CD14-positive monocyte (primary cell): Measurements from ENCODE around the gene OXSR1. TPM values are rescaled to one million over a fixed set of nuclear protein-coding genes. Genes with fewer than 3 reads are reported as not detected.

Source experiments
- DNase-seq, 3 donors: peaks; one replicate each; pipeline ENCODE4 v3.0.0-alpha.2; 2011 to 2022
- H2AFZ ChIP-seq: 2 replicates; pipeline ENCODE4 v1.6.0; 2012; ENCODE audit warnings: mild to moderate bottlenecking, low read depth, low read length, inconsistent platforms; ENCODE audit not compliant: insufficient read depth, poor library complexity, severe bottlenecking
- H3K27ac ChIP-seq, 2 donors: 1 replicate in 1 of 2; 2 replicates in 1 of 2; pipeline ENCODE4 v1.5.1; 2012 to 2013; ENCODE audit warnings: low read length in 2 of 2, control low read depth in 1 of 2, inconsistent platforms in 1 of 2, low read depth in 1 of 2, mild to moderate bottlenecking in 1 of 2
- H3K27me3 ChIP-seq, 2 donors: one replicate each; pipeline versions ENCODE4 v1.6.0 to v1.6.1; 2011 to 2013; ENCODE audit warnings: low read length in 2 of 2; ENCODE audit not compliant: control insufficient read depth in 2 of 2, insufficient read depth in 2 of 2
- H3K36me3 ChIP-seq, 2 donors: replicated peaks in 1 of 2; 1 replicate in 1 of 2; 2 replicates in 1 of 2; pipeline versions ENCODE4 v1.5.1 to v1.6.1; 2012 to 2013; ENCODE audit warnings: low read length in 2 of 2, control low read depth in 1 of 2, inconsistent platforms in 1 of 2, mild to moderate bottlenecking in 1 of 2; ENCODE audit not compliant: insufficient read depth in 2 of 2, control insufficient read depth in 1 of 2
- H3K4me1 ChIP-seq, 2 donors: 1 replicate in 1 of 2; 2 replicates in 1 of 2; pipeline versions ENCODE4 v1.5.1 to v1.6.1; 2012 to 2013; ENCODE audit warnings: low read length in 2 of 2, control low read depth in 1 of 2, inconsistent platforms in 1 of 2, mild to moderate bottlenecking in 1 of 2, moderate library complexity in 1 of 2; ENCODE audit not compliant: insufficient read depth in 2 of 2, control insufficient read depth in 1 of 2
- H3K4me2 ChIP-seq: replicated peaks from 2 replicates; pipeline ENCODE3; 2012; ENCODE audit warnings: low read length, moderate library complexity, mild to moderate bottlenecking; ENCODE audit not compliant: poor library complexity, severe bottlenecking; ENCODE audit errors: extremely low read depth
- H3K4me3 ChIP-seq, 3 experiments: fragments of 200-600 bp in 1 of 3; sonication (generic) in 1 of 3; replicated peaks in 1 of 3; 1 replicate in 2 of 3; 2 replicates in 1 of 3; pipeline ENCODE4 v1.5.1; 2011 to 2013; ENCODE audit warnings: low read length in 3 of 3, mild to moderate bottlenecking in 3 of 3, control low read depth in 2 of 3, low read depth in 2 of 3, inconsistent platforms in 1 of 3, moderate library complexity in 1 of 3
- H3K79me2 ChIP-seq: 2 replicates; pipeline ENCODE4 v1.6.0; 2012; ENCODE audit warnings: mild to moderate bottlenecking, control low read depth, inconsistent platforms, low read length, moderate library complexity; ENCODE audit not compliant: insufficient read depth
- H3K9ac ChIP-seq: 2 replicates; pipeline ENCODE4 v1.6.0; 2017; ENCODE audit warnings: low read length, mild to moderate bottlenecking; ENCODE audit not compliant: insufficient read depth, poor library complexity, severe bottlenecking
- H3K9me3 ChIP-seq, 2 donors: replicated peaks in 1 of 2; 1 replicate in 1 of 2; 2 replicates in 1 of 2; pipeline versions ENCODE4 v1.5.1 to v1.6.1; 2012 to 2013; ENCODE audit warnings: low read length in 2 of 2, control low read depth in 1 of 2; ENCODE audit not compliant: control insufficient read depth in 1 of 2, insufficient read depth in 1 of 2
- H4K20me1 ChIP-seq: 2 replicates; pipeline ENCODE4 v1.6.0; 2012; ENCODE audit warnings: mild to moderate bottlenecking, low read length, control low read depth, moderate library complexity; ENCODE audit not compliant: insufficient read depth
- H3K27ac Mint-ChIP-seq, 7 donors: one replicate each; pipeline ENCODE4 v1.8.0; 2020; ENCODE audit warnings: mild to moderate bottlenecking in 7 of 7, mixed read lengths in 7 of 7, moderate library complexity in 6 of 7, inconsistent platforms in 2 of 7
- H3K27me3 Mint-ChIP-seq, 3 donors: one replicate each; pipeline ENCODE4 v1.8.0; 2021 to 2022; ENCODE audit warnings: low read depth in 3 of 3, mild to moderate bottlenecking in 3 of 3, mixed read lengths in 3 of 3, moderate library complexity in 3 of 3, inconsistent platforms in 1 of 3
- H3K36me3 Mint-ChIP-seq, 2 donors: one replicate each; pipeline ENCODE4 v1.8.0; 2020; ENCODE audit warnings: mixed read lengths in 2 of 2, inconsistent platforms in 1 of 2, mild to moderate bottlenecking in 1 of 2
- H3K4me1 Mint-ChIP-seq: one replicate; pipeline ENCODE4 v1.8.0; 2020; ENCODE audit warnings: mild to moderate bottlenecking, mixed read lengths
- H3K4me3 Mint-ChIP-seq, 2 donors: one replicate each; pipeline ENCODE4 v1.8.0; 2020; ENCODE audit warnings: mild to moderate bottlenecking in 2 of 2, mixed read lengths in 2 of 2, moderate library complexity in 1 of 2
- H3K9me3 Mint-ChIP-seq, 7 donors: one replicate each; pipeline ENCODE4 v1.8.0; 2020 to 2022; ENCODE audit warnings: mixed read lengths in 7 of 7, mild to moderate bottlenecking in 6 of 7, moderate library complexity in 6 of 7, inconsistent platforms in 2 of 7
- CTCF ChIP-seq: fragments of 200-600 bp; IDR thresholded peaks from one replicate; pipeline ENCODE4 v1.8.0; 2022; ENCODE audit warnings: antibody characterized with exemption, mild to moderate bottlenecking
- WGBS: methylation state at CpG from one replicate; pipeline ENCODE4 v1.1.5; 2013; ENCODE audit warnings: missing lambda C conversion rate; ENCODE audit not compliant: insufficient coverage; 5-methylcytosine and 5-hydroxymethylcytosine counted together
- intact Hi-C, 2 donors: fragments of 100-400 bp; cut with micrococcal nuclease; formaldehyde crosslinking; loops; one replicate each; pipeline versions ENCODE4 v1.15.0 to v1.15.1; 2023
- polyA plus RNA-seq, 3 donors: library from polyadenylated mRNA; depleted of rRNA in 1 of 3; unstranded in 2 of 3; stranded (reverse) in 1 of 3; fragments of 300-500 nt in 2 of 3; fragments of >200 nt in 1 of 3; fragmentation: Illumina TruSeq in 2 of 3; gene quantifications; 1 replicate in 2 of 3; 2 replicates in 1 of 3; pipeline ENCODE4 v1.2.3, GENCODE V29; 2012 to 2021

OXSR1 gene
- polyA plus RNA-seq, 3 donors: 9.4 to 20.3 (median 12.3) TPM

- intact Hi-C loops: loop anchor here in 1 of 2 donors (10.0 kb wide), 1 partner anchor 90 kb away; the partner anchor contains the start of genes ACAA1 and MYD88
Observed at GRCh38 chr3:38224357-38224756, 59.0 kb downstream of the OXSR1 start.

GRCh38 chr3:38226273-38226672 lies 60.9 kb downstream of the OXSR1 start:
- no peak for TF ChIP-seq CTCF
- peaks cover 13% of the 10 kb centered on the region for H4K20me1 ChIP-seq
- no peak overlapping the region for H3K4me2 ChIP-seq
- no peak for DNase-seq
- intact Hi-C loops: loop anchor here in 1 of 2 donors (10.0 kb wide), 1 partner anchor 91 kb away; the partner anchor contains the start of genes ACAA1 and MYD88
- no peaks in the 10 kb centered on the region for H3K27me3 ChIP-seq
- no peaks in the 10 kb centered on the region for H3K9me3 Mint-ChIP-seq
- H3K27me3 Mint-ChIP-seq: no peaks in the 10 kb centered on the region
- H3K9me3 ChIP-seq: no peaks in the 10 kb centered on the region
- no peak overlapping the region for H3K27ac ChIP-seq
- peaks cover 17 to 21% of the 10 kb centered on the region in 2 donors for H3K4me1 ChIP-seq
- no peak overlapping the region for H3K4me3 ChIP-seq
- H3K36me3 Mint-ChIP-seq: peaks cover 65 to 70% of the 10 kb centered on the region in 2 donors
- no peak overlapping the region for H3K9ac ChIP-seq
- peaks cover 5% of the 10 kb centered on the region for H3K79me2 ChIP-seq
- H3K27ac Mint-ChIP-seq: no peak overlapping the region
- no CpG with 5 or more reads among the region's 2 CpGs for WGBS
- peaks cover 45 to 75% of the 10 kb centered on the region in 2 donors for H3K36me3 ChIP-seq
- peaks cover 21% of the 10 kb centered on the region for H3K4me1 Mint-ChIP-seq
- H3K4me3 Mint-ChIP-seq: no peak overlapping the region
- no peak overlapping the region for H2AFZ ChIP-seq

More at GRCh38 chr3:38224357-38224756, 59.0 kb downstream of the OXSR1 start:
- no CpG with 5 or more reads among the region's 4 CpGs for WGBS
- H3K27me3 ChIP-seq: no peaks in the 10 kb centered on the region
- Mint-ChIP-seq H3K27ac (peak overlapping the region in 1 of 7 donors; percentile 38), H3K9me3 (no peaks in the 10 kb centered on the region), H3K27me3 (no peaks in the 10 kb centered on the region), H3K36me3 (peaks cover 54 to 73% of the 10 kb centered on the region in 2 donors), H3K4me3 (no peak overlapping the region), H3K4me1 (peaks cover 20% of the 10 kb centered on the region)
- H3K79me2 ChIP-seq: peaks cover 5% of the 10 kb centered on the region
- H3K9me3 ChIP-seq: no peaks in the 10 kb centered on the region
- TF ChIP-seq CTCF: no peak
- H2AFZ ChIP-seq: no peak overlapping the region
- H3K4me2 ChIP-seq: no peak overlapping the region
- no peak for DNase-seq
- H3K4me1 ChIP-seq: peaks cover 17 to 21% of the 10 kb centered on the region in 2 donors
- H3K4me3 ChIP-seq: no peak overlapping the region
- no peak overlapping the region for H3K9ac ChIP-seq
- peaks cover 35 to 69% of the 10 kb centered on the region in 2 donors for H3K36me3 ChIP-seq
- H3K27ac ChIP-seq: no peak overlapping the region
- peaks cover 27% of the 10 kb centered on the region for H4K20me1 ChIP-seq
